ENCODE results near the gene ASAP3. TPM values are rescaled to one million over a fixed set of nuclear protein-coding genes. Genes with fewer than 3 reads are reported as not detected.

The ASAP3 gene
- total RNA-seq, 1 donor from 2014 or later = 31.1 TPM

DNA sequence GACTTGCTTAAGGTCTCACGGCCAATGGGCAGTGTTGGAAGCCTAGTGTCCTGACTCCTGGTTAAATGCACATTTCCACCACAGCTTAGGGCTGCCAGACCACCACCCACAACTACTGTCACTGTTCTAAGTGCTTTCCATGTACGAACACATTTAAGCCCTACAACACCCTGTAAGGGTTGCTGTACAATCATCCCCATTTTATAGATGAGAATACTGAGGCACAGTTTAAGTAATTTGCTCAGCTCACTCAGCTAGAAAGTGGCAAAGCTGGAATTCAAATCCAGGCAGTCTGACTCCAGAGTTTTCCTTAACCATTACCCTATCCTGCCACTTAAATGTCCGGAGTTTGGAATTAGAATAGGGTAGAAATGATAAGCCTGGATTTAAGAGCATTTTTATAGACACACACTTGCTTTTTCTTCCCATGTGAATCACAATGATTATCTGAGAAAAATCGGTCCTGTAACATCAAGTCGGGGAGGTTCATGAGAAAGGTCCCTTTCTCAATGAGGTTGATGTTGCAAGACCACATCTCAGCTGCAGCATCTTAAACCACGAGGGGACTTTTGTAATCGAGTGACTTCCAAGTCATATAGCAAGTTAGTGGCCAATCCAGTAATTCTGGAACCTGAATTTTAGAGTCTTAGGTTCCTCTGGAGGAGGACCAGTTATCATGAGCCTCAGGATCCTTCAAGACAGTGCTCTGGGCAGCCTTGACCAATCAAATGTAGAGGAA is 38.4 kb upstream of the ASAP3 start:
- peaks cover 17% of the 10 kb centered on the region for H3K4me1 Mint-ChIP-seq (ENCODE audit: unreplicated experiment)
- no peaks in the 10 kb centered on the region for H3K9me3 Mint-ChIP-seq (ENCODE audit: unreplicated experiment)
- no peak for DNase-seq (ENCODE audit: extremely low spot score, unreplicated experiment)
- H3K27ac Mint-ChIP-seq (ENCODE audit: unreplicated experiment) = no peak overlapping the region
- no peak overlapping the region for H3K4me3 Mint-ChIP-seq (ENCODE audit: unreplicated experiment)
- TF ChIP-seq, protein P1, sequence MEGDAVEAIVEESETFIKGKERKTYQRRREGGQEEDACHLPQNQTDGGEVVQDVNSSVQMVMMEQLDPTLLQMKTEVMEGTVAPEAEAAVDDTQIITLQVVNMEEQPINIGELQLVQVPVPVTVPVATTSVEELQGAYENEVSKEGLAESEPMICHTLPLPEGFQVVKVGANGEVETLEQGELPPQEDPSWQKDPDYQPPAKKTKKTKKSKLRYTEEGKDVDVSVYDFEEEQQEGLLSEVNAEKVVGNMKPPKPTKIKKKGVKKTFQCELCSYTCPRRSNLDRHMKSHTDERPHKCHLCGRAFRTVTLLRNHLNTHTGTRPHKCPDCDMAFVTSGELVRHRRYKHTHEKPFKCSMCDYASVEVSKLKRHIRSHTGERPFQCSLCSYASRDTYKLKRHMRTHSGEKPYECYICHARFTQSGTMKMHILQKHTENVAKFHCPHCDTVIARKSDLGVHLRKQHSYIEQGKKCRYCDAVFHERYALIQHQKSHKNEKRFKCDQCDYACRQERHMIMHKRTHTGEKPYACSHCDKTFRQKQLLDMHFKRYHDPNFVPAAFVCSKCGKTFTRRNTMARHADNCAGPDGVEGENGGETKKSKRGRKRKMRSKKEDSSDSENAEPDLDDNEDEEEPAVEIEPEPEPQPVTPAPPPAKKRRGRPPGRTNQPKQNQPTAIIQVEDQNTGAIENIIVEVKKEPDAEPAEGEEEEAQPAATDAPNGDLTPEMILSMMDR (IDR thresholded peaks at IDR 0.05) = no peak
- H3K36me3 Mint-ChIP-seq (ENCODE audit: unreplicated experiment) = no peaks in the 10 kb centered on the region
- no peaks in the 10 kb centered on the region for H3K27me3 Mint-ChIP-seq (ENCODE audit: unreplicated experiment)

DNA sequence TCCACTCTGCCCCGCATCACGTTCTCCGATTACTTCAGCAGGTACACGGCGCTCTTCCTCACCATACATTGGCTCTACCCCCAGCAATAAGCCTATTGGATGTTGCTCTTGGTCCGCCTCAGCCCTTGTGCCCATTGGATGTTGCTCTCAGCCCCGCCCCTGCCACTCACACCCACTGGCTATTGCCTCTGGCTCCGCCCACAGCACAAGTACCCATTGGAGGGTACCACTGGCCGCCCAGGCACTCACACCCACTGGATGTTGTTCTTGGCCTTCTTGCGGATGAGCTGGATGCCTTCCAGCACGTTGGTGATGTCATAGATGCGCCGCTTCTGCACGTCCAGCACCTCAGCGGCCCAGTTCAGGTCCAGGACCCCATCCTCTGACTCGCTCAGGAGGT is 37.6 kb upstream of the ASAP3 start:
- no peaks in the 10 kb centered on the region for H3K27me3 Mint-ChIP-seq (ENCODE audit: unreplicated experiment)
- TF ChIP-seq, protein P1 (IDR thresholded peaks at IDR 0.05) = no peak
- DNase-seq (ENCODE audit: extremely low spot score, unreplicated experiment) = no peak
- no peak overlapping the region for H3K27ac Mint-ChIP-seq (ENCODE audit: unreplicated experiment)
- H3K4me1 Mint-ChIP-seq (ENCODE audit: unreplicated experiment) = peaks cover 17% of the 10 kb centered on the region
- no peak overlapping the region for H3K4me3 Mint-ChIP-seq (ENCODE audit: unreplicated experiment)
- H3K36me3 Mint-ChIP-seq (ENCODE audit: unreplicated experiment) = no peaks in the 10 kb centered on the region
- no peaks in the 10 kb centered on the region for H3K9me3 Mint-ChIP-seq (ENCODE audit: unreplicated experiment)

DNA sequence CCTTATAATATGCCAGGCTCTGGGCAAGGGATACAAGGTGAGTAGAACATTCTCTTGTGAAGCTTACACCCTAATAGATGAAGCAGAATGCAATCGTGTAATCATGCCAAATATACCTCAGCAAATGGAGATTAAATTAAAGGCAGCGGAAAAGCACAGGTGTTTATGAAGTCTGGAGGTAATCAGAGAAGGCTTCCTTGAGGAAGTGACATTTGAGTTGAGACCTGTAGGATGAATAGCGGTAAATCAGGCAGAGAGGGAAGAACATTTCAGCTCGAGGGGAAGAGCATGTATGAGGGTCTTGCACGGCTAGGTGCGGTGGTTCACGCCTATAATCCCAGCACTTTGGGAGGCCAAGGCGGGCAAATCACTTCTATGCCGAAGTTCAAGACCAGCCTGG is 33.6 kb upstream of the ASAP3 start:
- H3K4me3 Mint-ChIP-seq (ENCODE audit: unreplicated experiment) = no peak overlapping the region

DNA sequence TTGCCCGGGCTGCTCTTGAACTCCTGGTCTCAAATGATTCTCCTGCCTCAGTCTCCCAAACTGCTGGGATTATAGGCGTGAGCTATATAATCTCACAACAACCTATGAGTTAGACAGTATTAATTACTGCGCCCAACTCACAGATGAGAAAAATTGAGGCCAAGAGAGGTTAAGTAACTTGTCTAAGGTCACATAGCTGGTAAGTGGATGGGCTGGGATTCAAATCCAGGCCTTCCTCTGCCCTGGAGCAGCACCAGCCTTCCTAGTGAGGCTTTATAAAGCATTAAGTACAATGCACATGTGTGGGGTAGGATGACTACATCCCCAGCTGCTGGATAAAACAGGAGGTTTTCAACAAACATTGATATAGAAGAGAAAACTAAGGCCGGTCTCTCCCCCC is 31.9 kb upstream of the ASAP3 start:
- H3K9me3 Mint-ChIP-seq (ENCODE audit: unreplicated experiment) = no peaks in the 10 kb centered on the region
- no peak overlapping the region for H3K4me3 Mint-ChIP-seq (ENCODE audit: unreplicated experiment)
- H3K4me1 Mint-ChIP-seq (ENCODE audit: unreplicated experiment) = no peaks in the 10 kb centered on the region
- TF ChIP-seq, protein P1 (IDR thresholded peaks at IDR 0.05) = no peak
- H3K27ac Mint-ChIP-seq (ENCODE audit: unreplicated experiment) = no peak overlapping the region
- no peaks in the 10 kb centered on the region for H3K36me3 Mint-ChIP-seq (ENCODE audit: unreplicated experiment)
- H3K27me3 Mint-ChIP-seq (ENCODE audit: unreplicated experiment) = no peaks in the 10 kb centered on the region
- DNase-seq (ENCODE audit: extremely low spot score, unreplicated experiment) = no peak

More for the DNA sequence above, 33.6 kb upstream of the ASAP3 start:
- Mint-ChIP-seq H3K27ac (ENCODE audit: unreplicated experiment) (no peak overlapping the region), H3K9me3 (ENCODE audit: unreplicated experiment) (no peaks in the 10 kb centered on the region), H3K27me3 (ENCODE audit: unreplicated experiment) (no peaks in the 10 kb centered on the region), H3K36me3 (ENCODE audit: unreplicated experiment) (no peaks in the 10 kb centered on the region), H3K4me1 (ENCODE audit: unreplicated experiment) (no peaks in the 10 kb centered on the region)
- TF ChIP-seq, protein P1 (IDR thresholded peaks at IDR 0.05) = no peak
- no peak for DNase-seq (ENCODE audit: extremely low spot score, unreplicated experiment)

DNA sequence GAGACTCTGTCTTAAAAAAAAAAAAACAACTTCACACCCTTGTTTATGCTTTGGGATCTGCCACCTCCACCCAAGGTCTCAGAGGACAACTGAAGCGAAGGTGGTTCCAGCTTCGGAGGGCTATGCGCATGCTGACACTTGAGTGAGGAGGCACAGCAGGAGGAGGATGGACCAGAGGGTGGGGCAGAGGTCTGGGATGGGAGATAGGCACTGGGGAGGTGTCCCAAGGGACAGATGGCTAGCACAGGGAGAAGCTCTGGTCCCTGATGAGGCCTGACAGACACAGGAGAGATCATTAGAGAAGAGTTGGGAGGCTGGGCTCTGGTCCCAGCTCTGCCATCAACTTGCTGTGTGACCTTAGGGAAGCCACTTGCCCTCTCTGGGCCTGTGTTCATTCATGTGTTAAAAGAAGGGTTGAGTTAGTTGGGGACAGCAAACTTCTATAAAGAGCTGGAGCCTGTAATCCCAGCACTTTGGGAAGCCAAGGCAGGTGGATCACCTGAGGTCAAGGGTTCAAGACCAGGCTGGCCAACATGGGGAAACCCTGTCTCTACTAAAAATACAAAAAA is 30.2 kb upstream of the ASAP3 start:
- no peak for DNase-seq (ENCODE audit: extremely low spot score, unreplicated experiment)
- no peaks in the 10 kb centered on the region for H3K27me3 Mint-ChIP-seq (ENCODE audit: unreplicated experiment)
- H3K4me1 Mint-ChIP-seq (ENCODE audit: unreplicated experiment) = no peaks in the 10 kb centered on the region
- H3K9me3 Mint-ChIP-seq (ENCODE audit: unreplicated experiment) = no peaks in the 10 kb centered on the region
- H3K36me3 Mint-ChIP-seq (ENCODE audit: unreplicated experiment) = no peaks in the 10 kb centered on the region
- no peak overlapping the region for H3K27ac Mint-ChIP-seq (ENCODE audit: unreplicated experiment)
- TF ChIP-seq, protein P1 (IDR thresholded peaks at IDR 0.05) = no peak
- no peak overlapping the region for H3K4me3 Mint-ChIP-seq (ENCODE audit: unreplicated experiment)
